HepG2 (cell line): ENCODE results near the gene SELPLG. TPM values are rescaled to one million over a fixed set of nuclear protein-coding genes. Genes with fewer than 3 reads are reported as not detected.

Experiments
- ATAC-seq: fragments of 200-7000 bp; cut with Tn5 transposase; 3 replicates; pipeline ENCODE4 v1.9.1; 2020; ENCODE audit warnings: mild to moderate bottlenecking, moderate library complexity
- BruUV-seq: library from RNA; stranded (reverse); fragments of 400-500 nt; replicated peaks from 2 replicates; lab custom pipeline; 2021; lab: Mats Ljungman, UMichigan
- CTCF ChIA-PET: fragments of 300-600 bp; formaldehyde crosslinking; extraction: SDS; loops from one replicate; lab custom pipeline; 2021; ENCODE audit warnings: low total read pairs, inconsistent platforms, low intra/inter-chr PET ratio; lab: Yijun Ruan, JAX
- POLR2A ChIA-PET: fragments of 350-600 bp; sonication (Branson Sonifier 250); formaldehyde crosslinking; loops from one replicate; lab custom pipeline; 2020; ENCODE audit warnings: antibody characterized with exemption, inconsistent platforms; lab: Yijun Ruan, JAX
- DNase-seq: peaks from one replicate; pipeline ENCODE4 v3.0.0-alpha.2; 2015; ENCODE audit warnings: low spot score
- FAIRE-seq: peaks from 3 replicates; lab custom pipeline; 2011; peaks lifted over from hg19 to GRCh38; lab: Jason Lieb, UNC
- H2AFZ ChIP-seq: one replicate; pipeline ENCODE4 v1.6.1; 2011; ENCODE audit warnings: low read length, inconsistent platforms
- H3K27ac ChIP-seq: fragments of 300-600 bp; 3 replicates; pipeline ENCODE4 v1.8.0; 2011; ENCODE audit warnings: mixed run types, mild to moderate bottlenecking, mixed read lengths, low read length, inconsistent platforms; ENCODE audit not compliant: insufficient read depth; ENCODE audit errors: extremely low read length
- H3K27me3 ChIP-seq, 2 experiments: fragments of 200-600 bp in 1 of 2; 2 replicates in 1 of 2; 3 replicates in 1 of 2; pipeline versions ENCODE4 v1.6.0 to v1.8.0; 2011; ENCODE audit warnings: low read length in 2 of 2, mild to moderate bottlenecking in 2 of 2, moderate library complexity in 2 of 2, inconsistent platforms in 1 of 2; ENCODE audit not compliant: insufficient read depth in 2 of 2, control insufficient read depth in 1 of 2
- H3K36me3 ChIP-seq, 2 experiments: fragments of 200-600 bp in 1 of 2; replicated peaks in 1 of 2; 2 replicates in 1 of 2; 3 replicates in 1 of 2; pipeline versions ENCODE4 v1.5.1 to v1.8.0; 2011; ENCODE audit warnings: low read length in 2 of 2, inconsistent platforms in 1 of 2; ENCODE audit not compliant: insufficient read depth in 2 of 2, control insufficient read depth in 1 of 2
- H3K4me1 ChIP-seq: 2 replicates; pipeline ENCODE4 v1.5.1; 2012; ENCODE audit warnings: low read length, inconsistent platforms; ENCODE audit not compliant: insufficient read depth
- H3K4me2 ChIP-seq: 2 replicates; pipeline ENCODE4 v1.6.0; 2011; ENCODE audit warnings: low read depth, low read length, inconsistent platforms
- H3K4me3 ChIP-seq, 3 experiments: fragments of 200-600 bp in 1 of 3; sonication (generic), shearing (Covaris generic) in 1 of 3; replicated peaks in 1 of 3; 2 replicates each; pipeline ENCODE4 v1.5.1; 2011 to 2016; ENCODE audit warnings: low read length in 3 of 3, inconsistent platforms in 2 of 3, low read depth in 2 of 3, mild to moderate bottlenecking in 2 of 3, control low read depth in 1 of 3, mixed read lengths in 1 of 3; ENCODE audit not compliant: insufficient read depth in 1 of 3
- H3K79me2 ChIP-seq: one replicate; pipeline ENCODE4 v1.6.1; 2011; ENCODE audit warnings: low read length, inconsistent platforms; ENCODE audit not compliant: insufficient read depth
- H3K9ac ChIP-seq: 2 replicates; pipeline ENCODE4 v1.6.0; 2011; ENCODE audit warnings: mild to moderate bottlenecking, low read depth, low read length, inconsistent platforms; ENCODE audit not compliant: insufficient read depth
- H3K9me3 ChIP-seq: 2 replicates; pipeline ENCODE4 v1.5.1; 2012; ENCODE audit warnings: mild to moderate bottlenecking, low read length
- H4K20me1 ChIP-seq: 2 replicates; pipeline ENCODE4 v1.6.0; 2011; ENCODE audit warnings: inconsistent platforms, mild to moderate bottlenecking, low read length, moderate library complexity; ENCODE audit not compliant: insufficient read depth
- CREB1 ChIP-seq, 2 experiments: fragments of 450-650 bp in 1 of 2; IDR thresholded peaks; 2 replicates each; pipeline ENCODE4 v1.6.1; 2016 to 2017; ENCODE audit warnings: control low read depth in 1 of 2, mild to moderate bottlenecking in 1 of 2, missing compliant biosample characterization in 1 of 2, missing genetic modification characterization in 1 of 2
- NONO ChIP-seq, 2 experiments: fragments of 450-650 bp in 1 of 2; sonication (generic) in 1 of 2; formaldehyde crosslinking in 1 of 2; IDR thresholded peaks in 1 of 2; conservative IDR thresholded peaks in 1 of 2; 2 replicates each; pipeline versions ENCODE4 v1.6.1 to v1.8.0; 2017 to 2022; ENCODE audit warnings: mild to moderate bottlenecking in 1 of 2, missing genetic modification reagents in 1 of 2, moderate library complexity in 1 of 2
- SMYD3 ChIP-seq: sonication (generic); formaldehyde crosslinking; IDR thresholded peaks from 2 replicates; pipeline ENCODE4 v1.8.1; 2023; ENCODE audit warnings: mild to moderate bottlenecking, missing genetic modification reagents
- ZMYM4 ChIP-seq: sonication (generic); formaldehyde crosslinking; IDR thresholded peaks from 2 replicates; pipeline ENCODE4 v1.8.1; 2023; ENCODE audit warnings: mild to moderate bottlenecking, missing genetic modification reagents
- ZNF17 ChIP-seq: sonication (generic); formaldehyde crosslinking; IDR thresholded peaks from 2 replicates; pipeline ENCODE4 v1.5.0; 2020; ENCODE audit warnings: mild to moderate bottlenecking, missing genetic modification reagents
- ZNF556 ChIP-seq: sonication (generic); formaldehyde crosslinking; IDR thresholded peaks from 2 replicates; pipeline ENCODE4 v1.4.0; 2020; ENCODE audit warnings: mild to moderate bottlenecking, missing genetic modification reagents, borderline replicate concordance
- WGBS: methylation state at CpG from one replicate; pipeline ENCODE4 v1.1.6; 2017; ENCODE audit warnings: low lambda C conversion rate; 5-methylcytosine and 5-hydroxymethylcytosine counted together
- in situ Hi-C: cut with HindIII; loops from 2 replicates; pipeline ENCODE4 v1.10.0; 2017; ENCODE audit warnings: low pct_unique_long_range_greater_than_20kb; ENCODE audit not compliant: extremely low pct_ligation_motif_present
- intact Hi-C: fragments of 100-400 bp; cut with micrococcal nuclease; formaldehyde crosslinking; loops from one replicate; pipeline ENCODE4 v1.10.0; 2022; ENCODE audit not compliant: unreplicated experiment
- polyA plus RNA-seq, 8 experiments: library from polyadenylated mRNA; depleted of rRNA in 3 of 8; stranded (reverse) in 7 of 8; unstranded in 1 of 8; fragments of >200 nt; fragmentation: Illumina TruSeq in 4 of 8; extraction: Trizol in 4 of 8; gene quantifications; 2 replicates each; pipeline versions ENCODE4 v1.2.1 to v1.2.3, GENCODE V29; 2011 to 2016; ENCODE audit warnings: low read depth in 4 of 8, missing spikeins in 1 of 8, mixed read lengths in 1 of 8; ENCODE audit not compliant: insufficient read depth in 1 of 8
- total RNA-seq, 5 experiments: library from RNA; depleted of rRNA; stranded (reverse); fragments of >200 nt; fragmentation: Illumina TruSeq; extraction: Trizol; gene quantifications; 2 replicates each; pipeline ENCODE4 v1.2.3, GENCODE V29; 2016; ENCODE audit warnings: low read depth in 1 of 5
- TF ChIP-seq, protein P1 (sequence below): IDR thresholded peaks from 2 replicates; pipeline ENCODE4 v1.6.1; 2016; ENCODE audit warnings: low read depth, borderline replicate concordance
- TF ChIP-seq, protein P2 (sequence below): sonication (generic); formaldehyde crosslinking; IDR thresholded peaks from 2 replicates; pipeline ENCODE4 v1.5.1; 2020; ENCODE audit warnings: mild to moderate bottlenecking, missing genetic modification reagents, moderate library complexity

SELPLG gene
- total and polyA plus RNA-seq, 2 of the 13 experiments (the other 11 are each of a cell fraction or from before 2014, with no cell fraction given): 0.12 TPM; not detected in 1

DNA sequence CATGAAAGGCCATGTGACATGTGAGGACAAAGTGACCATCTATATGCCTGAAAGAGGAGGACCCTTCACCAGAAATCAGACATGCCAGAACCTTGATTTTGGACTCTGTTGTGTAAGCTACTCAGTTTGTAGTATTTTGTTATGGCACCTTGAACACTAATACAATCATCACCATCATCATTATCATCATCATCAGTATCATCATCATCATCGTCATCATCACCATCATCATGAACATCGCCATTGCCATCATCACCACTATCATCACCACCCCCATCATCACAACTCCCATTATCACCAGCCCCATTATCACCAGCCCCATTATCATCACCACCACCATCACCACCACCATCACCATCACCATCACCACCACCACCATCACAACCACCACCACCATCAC is 55.4 kb downstream of the SELPLG start:
- no peaks in the 10 kb centered on the region for H4K20me1 ChIP-seq
- H3K79me2 ChIP-seq: no peaks in the 10 kb centered on the region
- ATAC-seq (no peak), DNase-seq (no peak), FAIRE-seq (no peak)
- TF ChIP-seq ZMYM4 (CRISPR knock-in tag) (no peak), CREB1 (IDR thresholded peaks at IDR 0.05) (peak; percentile 93), CREB1 (CRISPR knock-in tag; IDR thresholded peaks at IDR 0.05) (no peak), NONO (IDR thresholded peaks at IDR 0.05) (no peak), NONO (CRISPR knock-in tag; conservative IDR thresholded peaks at IDR 0.05) (no peak)
- in situ Hi-C loops: no loop called here
- no peak overlapping the region for H3K4me2 ChIP-seq
- intact Hi-C loops: no loop called here
- H2AFZ ChIP-seq: no peak overlapping the region
- CTCF ChIA-PET: no interaction called here
- no peaks in the 10 kb centered on the region for H3K9me3 ChIP-seq
- no peaks in the 10 kb centered on the region for H3K36me3 ChIP-seq
- POLR2A ChIA-PET: no interaction called here
- BruUV-seq: no TSS peak
- no peak overlapping the region for H3K4me3 ChIP-seq
- H3K9ac ChIP-seq: no peak overlapping the region
- WGBS: 27% methylated on average over 2 of the region's 2 CpGs
- no peak overlapping the region for H3K27ac ChIP-seq
- H3K4me1 ChIP-seq: no peaks in the 10 kb centered on the region
- peaks cover 2 to 7% of the 10 kb centered on the region in 2 experiments; a peak in 2 of 5 replicates for H3K27me3 ChIP-seq

DNA sequence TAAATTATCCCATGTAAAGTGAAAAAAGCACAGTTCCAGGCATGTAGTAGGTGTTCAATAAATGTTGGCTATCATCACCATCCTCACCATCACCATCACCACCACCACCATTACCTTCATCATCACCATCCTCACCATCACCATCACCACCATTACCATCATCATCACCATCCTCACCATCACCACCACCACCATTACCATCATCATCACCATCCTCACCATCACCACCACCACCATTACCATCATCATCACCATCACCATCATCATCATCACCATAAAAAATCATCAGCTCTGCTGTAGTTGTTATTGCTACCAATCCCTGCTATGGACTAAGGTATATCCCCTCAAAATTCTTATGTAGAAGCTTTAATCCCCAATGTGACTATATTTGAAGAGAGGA is 56.2 kb downstream of the SELPLG start:
- Histone ChIP-seq H4K20me1 (no peaks in the 10 kb centered on the region), H3K4me1 (no peaks in the 10 kb centered on the region), H3K27ac (no peak overlapping the region)
- no peak for DNase-seq
- intact Hi-C loops: no loop called here
- CTCF ChIA-PET: no interaction called here
- TF ChIP-seq ZNF556 (CRISPR knock-in tag): no peak
- TF ChIP-seq, protein P1, sequence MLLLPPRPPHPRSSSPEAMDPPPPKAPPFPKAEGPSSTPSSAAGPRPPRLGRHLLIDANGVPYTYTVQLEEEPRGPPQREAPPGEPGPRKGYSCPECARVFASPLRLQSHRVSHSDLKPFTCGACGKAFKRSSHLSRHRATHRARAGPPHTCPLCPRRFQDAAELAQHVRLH: no peak
- TF ChIP-seq ZNF17 (CRISPR knock-in tag): no peak
- peak; percentile 84 for TF ChIP-seq CREB1 (IDR thresholded peaks at IDR 0.05)
- TF ChIP-seq CREB1 (CRISPR knock-in tag; IDR thresholded peaks at IDR 0.05): no peak
- no peak for TF ChIP-seq SMYD3 (CRISPR knock-in tag)
- TF ChIP-seq, protein P2, sequence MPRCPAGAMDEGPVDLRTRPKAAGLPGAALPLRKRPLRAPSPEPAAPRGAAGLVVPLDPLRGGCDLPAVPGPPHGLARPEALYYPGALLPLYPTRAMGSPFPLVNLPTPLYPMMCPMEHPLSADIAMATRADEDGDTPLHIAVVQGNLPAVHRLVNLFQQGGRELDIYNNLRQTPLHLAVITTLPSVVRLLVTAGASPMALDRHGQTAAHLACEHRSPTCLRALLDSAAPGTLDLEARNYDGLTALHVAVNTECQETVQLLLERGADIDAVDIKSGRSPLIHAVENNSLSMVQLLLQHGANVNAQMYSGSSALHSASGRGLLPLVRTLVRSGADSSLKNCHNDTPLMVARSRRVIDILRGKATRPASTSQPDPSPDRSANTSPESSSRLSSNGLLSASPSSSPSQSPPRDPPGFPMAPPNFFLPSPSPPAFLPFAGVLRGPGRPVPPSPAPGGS (CRISPR knock-in tag): no peak
- TF ChIP-seq, all 625 proteins: peak for 1
- in situ Hi-C loops: no loop called here
- no peak overlapping the region for H2AFZ ChIP-seq
- H3K79me2 ChIP-seq: no peaks in the 10 kb centered on the region
- no TSS peak for BruUV-seq
- H3K9ac ChIP-seq: no peak overlapping the region
- H3K36me3 ChIP-seq: no peaks in the 10 kb centered on the region
- no peaks in the 10 kb centered on the region for H3K9me3 ChIP-seq
- H3K4me2 ChIP-seq: no peak overlapping the region
- FAIRE-seq (no peak), ATAC-seq (no peak)
- H3K4me3 ChIP-seq: no peak overlapping the region
- POLR2A ChIA-PET: no interaction called here
- peaks cover 2 to 3% of the 10 kb centered on the region in 2 experiments; a peak in 1 of 5 replicates for H3K27me3 ChIP-seq
